T-helper 17 cell (primary cell): ENCODE data around the gene TIMM29. TPM values are rescaled to one million over a fixed set of nuclear protein-coding genes. Genes with fewer than 3 reads are reported as not detected.

Source experiments
- ATAC-seq: fragments of 150-1000 bp; cut with Tn5 transposase; 2 replicates; pipeline ENCODE4 v1.10.0; 2021; ENCODE audit warnings: mild to moderate bottlenecking, moderate library complexity
- DNase-seq, 3 donors: peaks; one replicate each; pipeline versions ENCODE4 v3.0.0 to v3.0.0-alpha.2; 2020 to 2021
- H3K9me3 ChIP-seq: one replicate; pipeline ENCODE4 v1.7.0; 2013; ENCODE audit warnings: low read length, mild to moderate bottlenecking; ENCODE audit not compliant: control insufficient read depth, poor library complexity, severe bottlenecking
- H3K27ac Mint-ChIP-seq: one replicate; pipeline ENCODE4 v1.8.0; 2022; ENCODE audit warnings: mild to moderate bottlenecking, moderate library complexity, mixed read lengths
- H3K27me3 Mint-ChIP-seq: one replicate; pipeline ENCODE4 v1.8.0; 2022; ENCODE audit warnings: mixed read lengths
- H3K36me3 Mint-ChIP-seq: one replicate; pipeline ENCODE4 v1.8.0; 2022; ENCODE audit warnings: low read depth, mixed read lengths
- H3K4me1 Mint-ChIP-seq: one replicate; pipeline ENCODE4 v1.8.0; 2022; ENCODE audit warnings: mild to moderate bottlenecking, mixed read lengths
- H3K4me3 Mint-ChIP-seq: one replicate; pipeline ENCODE4 v1.8.0; 2022; ENCODE audit warnings: mild to moderate bottlenecking, moderate library complexity, mixed read lengths
- total RNA-seq, 4 donors: library from RNA in 2 of 4; stranded (reverse) in 2 of 4; gene quantifications; one replicate each; pipeline ENCODE4 v1.2.3 and lab custom pipeline; 2022 to 2026

The TIMM29 gene
- total RNA-seq, 2 donors from 2014 or later = 17.1 to 21.0 TPM

DNA sequence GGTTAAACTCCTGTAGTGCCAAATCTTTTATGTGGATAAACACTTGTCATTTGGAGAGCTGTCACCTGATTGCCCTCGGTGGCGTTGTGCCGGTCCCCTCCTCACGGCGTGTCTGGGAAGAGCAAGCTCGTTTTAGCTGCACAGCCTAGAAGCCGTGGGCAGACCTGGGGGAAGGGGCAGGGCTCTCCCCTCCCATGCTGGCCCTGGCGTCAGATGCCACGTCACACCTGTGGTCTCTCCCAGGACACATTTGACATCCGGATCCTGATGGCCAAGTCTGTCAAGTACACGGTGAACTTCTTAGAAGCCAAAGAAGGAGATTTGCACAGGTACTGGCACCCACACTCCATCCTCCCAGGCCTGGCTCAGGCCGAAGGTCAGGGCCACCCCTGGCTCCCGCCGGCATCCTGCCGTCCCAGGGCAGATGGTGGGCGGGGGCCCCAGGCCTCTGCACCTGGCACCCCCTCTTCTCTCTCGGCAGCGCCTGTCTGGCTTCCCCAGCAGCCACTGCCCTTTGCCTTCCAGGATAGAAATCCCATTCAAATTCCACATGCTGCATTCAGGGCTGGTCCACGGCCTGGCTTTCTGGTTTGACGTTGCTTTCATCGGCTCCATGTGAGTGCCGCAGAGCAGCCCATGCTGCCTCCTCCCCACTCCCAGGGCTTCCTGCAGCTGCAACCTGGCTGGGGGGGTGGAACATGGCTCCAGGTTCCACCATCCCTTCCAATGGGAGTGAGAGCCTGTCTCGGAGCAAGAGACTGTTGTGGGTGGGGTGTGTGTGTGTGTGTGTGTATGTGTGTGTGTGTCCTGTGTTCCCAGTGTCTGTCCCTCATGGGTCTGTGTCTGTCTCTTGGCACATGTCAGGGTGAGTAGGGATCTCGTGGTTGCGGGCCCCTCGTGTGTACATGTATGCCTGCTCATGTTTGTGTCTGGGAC is 9.0 kb upstream of the TIMM29 start:
- Mint-ChIP-seq H3K27me3 (no peaks in the 10 kb centered on the region), H3K4me3 (no peak overlapping the region), H3K36me3 (no peaks in the 10 kb centered on the region), H3K27ac (no peak overlapping the region), H3K4me1 (peaks cover under 1% of the 10 kb centered on the region)
- H3K9me3 ChIP-seq = no peaks in the 10 kb centered on the region
- DNase-seq = no peak
- ATAC-seq = no peak

DNA sequence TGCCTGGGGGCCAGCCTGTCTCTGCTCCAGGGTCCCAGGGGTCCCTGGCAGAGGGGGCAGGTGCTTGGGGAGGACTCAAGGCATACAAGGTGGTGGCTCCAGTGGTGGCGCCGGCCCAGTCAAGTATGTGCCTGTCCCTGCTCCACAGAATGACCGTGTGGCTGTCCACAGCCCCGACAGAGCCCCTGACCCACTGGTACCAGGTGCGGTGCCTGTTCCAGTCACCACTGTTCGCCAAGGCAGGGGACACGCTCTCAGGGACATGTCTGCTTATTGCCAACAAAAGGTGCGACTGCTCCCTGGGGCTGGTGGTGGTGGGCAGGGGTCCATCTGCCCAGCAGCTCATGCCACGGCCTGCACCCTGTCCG is 8.3 kb upstream of the TIMM29 start:
- Mint-ChIP-seq H3K27me3 (no peaks in the 10 kb centered on the region), H3K36me3 (no peaks in the 10 kb centered on the region), H3K4me3 (no peak overlapping the region), H3K27ac (no peak overlapping the region), H3K4me1 (peaks cover 2% of the 10 kb centered on the region)
- ATAC-seq (no peak), DNase-seq (no peak)
- no peaks in the 10 kb centered on the region for H3K9me3 ChIP-seq

DNA sequence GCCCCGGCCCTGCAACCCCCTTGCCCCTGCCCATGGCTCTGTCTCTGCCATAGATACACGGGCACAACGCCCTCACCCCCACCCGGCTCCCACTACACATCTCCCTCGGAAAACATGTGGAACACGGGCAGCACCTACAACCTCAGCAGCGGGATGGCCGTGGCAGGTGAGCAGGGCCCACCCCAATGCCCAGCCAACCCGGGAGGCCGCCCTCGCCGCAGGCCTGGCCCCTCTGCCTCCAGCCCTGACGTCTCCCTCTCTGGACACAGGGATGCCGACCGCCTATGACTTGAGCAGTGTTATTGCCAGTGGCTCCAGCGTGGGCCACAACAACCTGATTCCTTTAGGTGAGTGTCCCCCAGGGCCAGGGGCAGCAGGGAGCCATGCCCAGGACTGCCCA is 7.8 kb upstream of the TIMM29 start:
- no peaks in the 10 kb centered on the region for H3K9me3 ChIP-seq
- ATAC-seq (no peak), DNase-seq (no peak)
- H3K27me3 Mint-ChIP-seq = no peaks in the 10 kb centered on the region
- H3K4me3 Mint-ChIP-seq = no peak overlapping the region
- no peak overlapping the region for H3K27ac Mint-ChIP-seq
- no peaks in the 10 kb centered on the region for H3K36me3 Mint-ChIP-seq
- peaks cover 2% of the 10 kb centered on the region for H3K4me1 Mint-ChIP-seq

DNA sequence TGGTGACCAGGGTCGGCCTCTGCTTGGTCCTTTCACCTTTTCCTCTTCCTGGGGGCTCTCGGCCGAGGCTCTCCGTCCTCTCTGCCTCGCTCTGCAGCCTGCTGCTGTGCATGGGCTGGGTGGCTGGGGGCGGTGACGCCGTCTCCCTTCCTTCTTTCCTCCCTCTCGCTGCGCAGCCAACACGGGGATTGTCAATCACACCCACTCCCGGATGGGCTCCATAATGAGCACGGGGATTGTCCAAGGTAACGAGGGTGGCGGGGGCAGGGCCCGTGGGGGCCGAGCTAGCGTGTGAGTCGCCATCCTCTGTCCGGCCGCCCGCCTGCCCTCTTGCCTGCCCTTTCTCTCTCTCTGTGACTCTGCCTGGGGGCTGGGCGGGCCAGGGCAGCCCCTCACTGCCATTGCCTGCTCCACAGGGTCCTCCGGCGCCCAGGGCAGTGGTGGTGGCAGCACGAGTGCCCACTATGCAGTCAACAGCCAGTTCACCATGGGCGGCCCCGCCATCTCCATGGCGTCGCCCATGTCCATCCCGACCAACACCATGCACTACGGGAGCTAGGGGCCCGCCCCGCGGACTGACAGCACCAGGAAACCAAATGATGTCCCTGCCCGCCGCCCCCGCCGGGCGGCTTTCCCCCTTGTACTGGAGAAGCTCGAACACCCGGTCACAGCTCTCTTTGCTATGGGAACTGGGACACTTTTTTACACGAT is 7.3 kb upstream of the TIMM29 start:
- no peak for ATAC-seq
- Mint-ChIP-seq H3K4me3 (no peak overlapping the region), H3K4me1 (peaks cover 2% of the 10 kb centered on the region), H3K27me3 (no peaks in the 10 kb centered on the region), H3K27ac (no peak overlapping the region), H3K36me3 (no peaks in the 10 kb centered on the region)
- DNase-seq = no peak
- no peaks in the 10 kb centered on the region for H3K9me3 ChIP-seq

DNA sequence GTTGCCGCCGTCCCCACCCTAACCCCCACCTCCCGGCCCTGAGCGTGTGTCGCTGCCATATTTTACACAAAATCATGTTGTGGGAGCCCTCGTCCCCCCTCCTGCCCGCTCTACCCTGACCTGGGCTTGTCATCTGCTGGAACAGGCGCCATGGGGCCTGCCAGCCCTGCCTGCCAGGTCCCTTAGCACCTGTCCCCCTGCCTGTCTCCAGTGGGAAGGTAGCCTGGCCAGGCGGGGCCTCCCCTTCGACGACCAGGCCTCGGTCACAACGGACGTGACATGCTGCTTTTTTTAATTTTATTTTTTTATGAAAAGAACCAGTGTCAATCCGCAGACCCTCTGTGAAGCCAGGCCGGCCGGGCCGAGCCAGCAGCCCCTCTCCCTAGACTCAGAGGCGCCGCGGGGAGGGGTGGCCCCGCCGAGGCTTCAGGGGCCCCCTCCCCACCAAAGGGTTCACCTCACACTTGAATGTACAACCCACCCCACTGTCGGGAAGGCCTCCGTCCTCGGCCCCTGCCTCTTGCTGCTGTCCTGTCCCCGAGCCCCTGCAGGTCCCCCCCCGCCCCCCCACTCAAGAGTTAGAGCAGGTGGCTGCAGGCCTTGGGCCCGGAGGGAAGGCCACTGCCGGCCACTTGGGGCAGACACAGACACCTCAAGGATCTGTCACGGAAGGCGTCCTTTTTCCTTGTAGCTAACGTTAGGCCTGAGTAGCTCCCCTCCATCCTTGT is 6.5 kb upstream of the TIMM29 start:
- Mint-ChIP-seq H3K27me3 (no peaks in the 10 kb centered on the region), H3K4me3 (no peak overlapping the region), H3K4me1 (peaks cover 2% of the 10 kb centered on the region), H3K36me3 (no peaks in the 10 kb centered on the region), H3K27ac (no peak overlapping the region)
- H3K9me3 ChIP-seq = no peaks in the 10 kb centered on the region
- ATAC-seq = no peak
- DNase-seq = no peak

DNA sequence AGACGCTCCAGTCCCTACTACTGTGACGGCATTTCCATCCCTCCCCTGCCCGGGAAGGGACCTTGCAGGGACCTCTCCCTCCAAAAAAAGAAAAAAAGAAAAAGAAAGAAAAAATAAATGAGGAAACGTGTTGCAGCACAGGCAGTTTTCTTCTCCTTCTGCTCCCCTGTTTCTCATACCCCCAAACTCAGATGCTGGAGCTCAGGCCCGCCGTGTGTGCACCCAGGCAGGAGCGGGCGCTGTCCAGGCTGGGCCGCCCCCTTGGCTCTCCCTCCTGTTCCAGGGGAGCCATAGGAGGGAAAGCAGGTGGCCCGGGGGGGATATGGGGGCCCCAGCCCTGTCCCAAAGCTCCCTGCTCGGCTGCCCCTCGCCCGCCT is 6.0 kb upstream of the TIMM29 start:
- Mint-ChIP-seq H3K4me1 (peaks cover 6% of the 10 kb centered on the region), H3K4me3 (no peak overlapping the region), H3K27me3 (no peaks in the 10 kb centered on the region), H3K27ac (no peak overlapping the region), H3K36me3 (no peaks in the 10 kb centered on the region)
- DNase-seq (no peak), ATAC-seq (no peak)
- H3K9me3 ChIP-seq = no peaks in the 10 kb centered on the region

DNA sequence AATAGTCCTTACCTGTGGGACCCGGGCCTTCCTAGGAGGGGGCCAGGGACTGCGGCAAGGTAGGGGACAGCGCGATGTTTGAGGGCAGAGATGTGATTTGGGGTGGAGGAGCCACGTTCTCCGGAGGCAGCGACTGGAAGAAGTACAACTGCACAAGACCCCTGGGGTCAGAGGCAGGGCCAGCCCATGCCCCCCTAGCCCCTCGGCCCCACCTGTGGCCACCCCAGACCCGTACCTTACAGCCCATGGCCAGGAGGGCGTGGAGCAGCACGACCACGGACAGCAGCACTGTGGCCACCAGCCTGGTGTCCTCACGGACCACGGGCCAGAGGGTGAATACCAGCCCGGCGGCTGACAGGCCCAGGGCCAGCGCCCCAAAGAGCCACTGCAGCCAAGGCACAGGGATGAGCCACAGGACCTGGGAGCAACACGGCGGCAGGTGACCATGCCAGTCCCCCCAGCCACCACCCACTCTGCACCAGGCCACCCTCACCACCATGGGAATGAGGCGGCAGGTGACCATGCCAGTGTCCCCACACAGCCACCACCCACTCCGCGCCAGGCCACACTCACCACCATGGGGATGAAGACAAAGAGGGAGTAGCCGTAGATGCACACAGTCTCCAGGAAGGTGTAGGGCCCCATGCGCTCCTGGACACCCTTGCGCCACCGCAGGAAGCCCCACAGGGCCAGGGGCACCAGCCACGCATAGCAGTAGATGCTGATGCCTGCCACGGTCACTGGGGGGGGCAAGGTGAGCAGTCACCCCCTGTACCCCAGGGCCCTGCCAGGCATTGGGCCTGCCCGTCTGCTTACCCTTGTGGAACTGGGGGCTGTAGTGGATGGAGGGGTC is 5.1 kb upstream of the TIMM29 start:
- DNase-seq (no peak), ATAC-seq (no peak)
- no peak overlapping the region for H3K27ac Mint-ChIP-seq
- peak overlapping the region; percentile 39 for H3K4me3 Mint-ChIP-seq
- no peaks in the 10 kb centered on the region for H3K36me3 Mint-ChIP-seq
- H3K27me3 Mint-ChIP-seq = no peaks in the 10 kb centered on the region
- peaks cover 8% of the 10 kb centered on the region for H3K4me1 Mint-ChIP-seq
- H3K9me3 ChIP-seq = no peaks in the 10 kb centered on the region

DNA sequence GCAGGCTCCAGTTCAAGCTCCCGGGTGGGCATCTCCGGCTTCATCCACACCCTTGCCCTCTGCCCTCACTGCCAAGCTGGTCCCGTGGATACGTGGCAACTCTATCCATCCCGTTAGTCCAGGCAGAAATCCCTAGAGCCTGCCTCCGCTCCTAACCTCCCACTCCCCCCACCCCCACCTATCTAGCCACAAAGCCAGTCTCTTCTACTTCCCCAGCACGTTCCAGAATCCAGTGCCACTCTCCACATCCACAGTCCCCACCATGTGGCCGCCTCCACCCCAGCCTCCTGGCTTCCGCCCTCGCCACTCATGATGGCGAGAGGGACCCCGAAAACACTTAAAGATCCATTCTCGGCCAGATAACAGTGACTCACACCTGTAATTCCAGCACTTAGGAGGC is 4.0 kb upstream of the TIMM29 start:
- no peak for ATAC-seq

DNA sequence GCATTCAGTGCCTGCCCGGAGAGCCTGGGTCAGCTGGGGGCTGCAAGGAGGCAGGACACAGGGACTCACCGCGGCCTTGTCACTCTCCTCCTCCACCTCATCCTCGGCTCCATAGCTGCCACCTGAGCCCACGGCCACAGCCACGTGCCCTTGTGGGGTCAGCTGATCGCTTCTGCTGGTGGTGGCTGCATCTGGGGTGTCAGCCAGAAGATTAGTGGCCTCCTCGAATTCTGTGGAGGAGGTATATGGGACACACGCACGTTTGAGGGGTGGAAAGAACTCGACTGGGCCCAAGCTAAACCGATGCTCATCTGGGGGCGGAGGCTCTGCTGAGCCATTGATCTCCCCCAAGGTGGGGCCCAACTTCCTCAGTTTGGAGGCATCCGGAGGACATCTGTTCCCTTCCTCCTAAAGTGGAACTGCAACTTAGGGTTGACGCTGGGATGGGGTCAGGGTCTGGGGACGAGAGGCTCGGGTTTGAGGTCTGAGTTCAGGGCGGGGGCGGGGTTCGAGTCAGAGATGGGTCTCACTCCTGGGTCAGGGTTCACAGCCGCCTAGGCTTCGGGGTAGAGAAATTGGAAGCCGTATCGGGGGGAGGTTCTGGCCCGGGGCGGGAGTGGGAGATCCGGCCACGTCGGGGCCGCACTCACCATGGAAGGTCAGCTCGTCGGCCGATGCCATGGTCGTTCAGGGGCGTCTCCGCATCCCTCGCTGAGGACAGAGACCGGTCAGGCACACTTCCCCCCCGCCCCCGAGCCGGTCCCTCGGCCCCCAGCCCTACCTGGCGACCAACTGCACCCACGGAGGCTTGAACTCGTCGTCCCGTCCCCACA is 665 bp upstream of the TIMM29 start:
- H3K4me1 Mint-ChIP-seq = peaks cover 11% of the 10 kb centered on the region
- H3K9me3 ChIP-seq = no peaks in the 10 kb centered on the region
- peak overlapping the region; percentile 85 for H3K27ac Mint-ChIP-seq
- DNase-seq (no peak), ATAC-seq (no peak)
- H3K36me3 Mint-ChIP-seq = no peaks in the 10 kb centered on the region
- H3K27me3 Mint-ChIP-seq = no peaks in the 10 kb centered on the region
- H3K4me3 Mint-ChIP-seq = peak overlapping the region; percentile 94

More for the DNA sequence above, 4.0 kb upstream of the TIMM29 start:
- Mint-ChIP-seq H3K4me1 (peaks cover 11% of the 10 kb centered on the region), H3K27ac (peak overlapping the region; percentile 32), H3K36me3 (no peaks in the 10 kb centered on the region), H3K27me3 (no peaks in the 10 kb centered on the region), H3K4me3 (no peak overlapping the region)
- no peak for DNase-seq
- H3K9me3 ChIP-seq = no peaks in the 10 kb centered on the region

DNA sequence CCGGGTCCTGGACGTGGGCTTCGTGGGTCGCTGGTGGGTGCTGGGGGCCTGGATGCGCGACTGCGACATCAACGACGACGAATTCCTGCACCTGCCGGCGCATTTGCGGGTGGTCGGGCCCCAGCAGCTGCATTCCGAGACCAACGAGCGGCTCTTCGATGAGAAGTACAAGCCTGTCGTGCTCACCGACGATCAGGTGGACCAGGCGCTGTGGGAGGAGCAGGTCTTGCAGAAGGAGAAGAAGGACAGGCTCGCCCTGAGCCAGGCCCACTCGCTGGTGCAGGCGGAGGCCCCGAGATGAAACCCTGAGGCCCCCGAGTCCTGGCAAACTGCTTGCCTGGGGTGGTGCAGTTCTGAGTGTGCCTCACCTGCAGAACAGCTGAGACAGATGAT is 787 bp downstream of the TIMM29 start:
- Mint-ChIP-seq H3K4me1 (peaks cover 11% of the 10 kb centered on the region), H3K27me3 (no peaks in the 10 kb centered on the region), H3K27ac (no peak overlapping the region), H3K4me3 (peak overlapping the region; percentile 94), H3K36me3 (no peaks in the 10 kb centered on the region)
- no peak for ATAC-seq
- H3K9me3 ChIP-seq = no peaks in the 10 kb centered on the region
- DNase-seq = no peak

DNA sequence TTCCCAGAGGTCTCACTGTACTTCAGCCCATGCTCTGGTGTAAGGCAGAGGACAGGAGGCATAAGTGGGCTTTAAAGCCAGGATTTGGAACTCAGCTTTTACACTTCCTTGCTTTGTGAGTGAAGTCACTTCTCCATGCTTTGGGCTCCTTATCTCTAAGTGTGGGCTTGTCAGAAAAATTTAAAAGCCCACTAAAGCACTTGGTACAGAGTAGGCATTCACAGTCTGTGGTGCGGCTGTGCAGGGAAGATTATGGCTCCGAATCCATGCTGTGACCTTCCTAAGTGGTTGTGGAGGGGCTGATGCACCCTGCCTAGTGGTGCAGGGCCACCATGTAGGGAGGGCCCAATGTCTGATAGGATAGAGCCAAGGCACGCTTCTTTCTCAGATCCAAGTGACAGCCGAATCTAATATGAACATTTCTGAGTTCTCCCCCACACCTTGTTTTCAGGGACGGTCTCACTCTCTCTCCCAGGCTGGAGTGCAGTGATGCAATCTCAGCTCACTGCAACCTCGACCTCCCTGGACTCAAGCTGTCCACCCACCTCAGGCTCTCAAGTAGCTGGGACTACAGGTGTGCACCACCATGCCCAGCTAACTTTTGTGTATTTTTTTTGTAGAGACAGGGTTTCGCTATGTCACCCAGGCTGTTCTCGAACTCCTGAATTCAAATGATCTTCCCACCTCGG is 6.9 kb downstream of the TIMM29 start:
- no peaks in the 10 kb centered on the region for H3K9me3 ChIP-seq
- Mint-ChIP-seq H3K27me3 (no peaks in the 10 kb centered on the region), H3K4me3 (no peak overlapping the region), H3K36me3 (no peaks in the 10 kb centered on the region), H3K4me1 (peaks cover 2% of the 10 kb centered on the region), H3K27ac (no peak overlapping the region)
- DNase-seq = no peak
- ATAC-seq = no peak
